Upper lobe of right lung (tissue), 1 donor: ENCODE results near the gene NUP214. TPM values are rescaled to one million over a fixed set of nuclear protein-coding genes. Genes with fewer than 3 reads are reported as not detected.
"Not testable (repeated sequence)": the region's sequence is repeated elsewhere in the genome, so short reads cannot be mapped to it uniquely, and the experiment has no call there.

Experiments
- ATAC-seq: fragments of 200-7000 bp; cut with Tn5 transposase; one replicate; pipeline ENCODE4 v1.9.1; 2020; ENCODE audit warnings: mild to moderate bottlenecking, moderate library complexity
- DNase-seq: peaks from one replicate; pipeline ENCODE4 v3.0.0-alpha.2; 2020
- H3K27ac ChIP-seq: fragments of 200-600 bp; one replicate; pipeline ENCODE4 v1.8.0; 2022
- H3K27me3 ChIP-seq: fragments of 200-600 bp; one replicate; pipeline ENCODE4 v1.8.0; 2022; ENCODE audit warnings: mild to moderate bottlenecking
- H3K36me3 ChIP-seq: fragments of 200-600 bp; one replicate; pipeline ENCODE4 v1.8.0; 2022
- H3K4me1 ChIP-seq: fragments of 200-600 bp; one replicate; pipeline ENCODE4 v1.8.0; 2022
- H3K4me3 ChIP-seq: fragments of 200-600 bp; one replicate; pipeline ENCODE4 v1.8.0; 2022; ENCODE audit warnings: mild to moderate bottlenecking
- H3K9me3 ChIP-seq: fragments of 200-600 bp; one replicate; pipeline ENCODE4 v1.8.0; 2022
- CTCF ChIP-seq: fragments of 200-600 bp; IDR thresholded peaks from one replicate; pipeline ENCODE4 v1.8.0; 2022; ENCODE audit warnings: antibody characterized with exemption
- intact Hi-C: fragments of 100-400 bp; cut with DNase I; formaldehyde crosslinking; loops from one replicate; pipeline ENCODE4 v1.11.0; 2022
- total RNA-seq: library from RNA; stranded (reverse); fragmentation: NEBNext Ultra II Directional; extraction: Animal tissue kit (Norgen Biotek cat#: 25700); gene quantifications from one replicate; pipeline ENCODE4 v1.2.1, GENCODE V29; 2021
- donor health status: DM: no; HTN: yes; CAD: no; lungs with severe emphysema.

The NUP214 gene
- total RNA-seq, 1 donor from 2014 or later: 52.2 TPM

GRCh38 chr9:131237931-131238401, 112.6 kb downstream of the NUP214 start:
- peak; percentile 84 for DNase-seq
- Histone ChIP-seq H3K4me3 (peak overlapping the region; percentile 26), H3K27ac (peak overlapping the region; percentile 68), H3K36me3 (peaks cover 21% of the 10 kb centered on the region), H3K27me3 (no peaks in the 10 kb centered on the region), H3K9me3 (no peaks in the 10 kb centered on the region), H3K4me1 (peaks cover 18% of the 10 kb centered on the region)
- no peak for TF ChIP-seq CTCF
- peak; percentile 87 for ATAC-seq
- intact Hi-C loops: no loop called here

GRCh38 chr9:131238402-131239021, 113.1 kb downstream of the NUP214 start:
- peak overlapping the region; percentile 26 for H3K4me3 ChIP-seq
- peaks cover 18% of the 10 kb centered on the region for H3K4me1 ChIP-seq
- no peak for TF ChIP-seq CTCF
- DNase-seq (no peak), ATAC-seq (no peak)
- H3K36me3 ChIP-seq: peaks cover 15% of the 10 kb centered on the region
- no peaks in the 10 kb centered on the region for H3K9me3 ChIP-seq
- no peaks in the 10 kb centered on the region for H3K27me3 ChIP-seq
- intact Hi-C loops: no loop called here
- peak overlapping the region; percentile 68 for H3K27ac ChIP-seq

- no peak for TF ChIP-seq CTCF
- peaks cover 7% of the 10 kb centered on the region for H3K36me3 ChIP-seq
- intact Hi-C loops: no loop called here
- H3K27ac ChIP-seq: no peak overlapping the region
- H3K4me3 ChIP-seq: no peak overlapping the region
- no peaks in the 10 kb centered on the region for H3K9me3 ChIP-seq
- DNase-seq (no peak), ATAC-seq (no peak)
- no peaks in the 10 kb centered on the region for H3K27me3 ChIP-seq
- peaks cover 18% of the 10 kb centered on the region for H3K4me1 ChIP-seq
Observed at GRCh38 chr9:131239161-131239975, 114.0 kb downstream of the NUP214 start.

GRCh38 chr9:131240047-131240921, 114.9 kb downstream of the NUP214 start:
- intact Hi-C loops: no loop called here
- Histone ChIP-seq H3K27me3 (no peaks in the 10 kb centered on the region), H3K4me3 (no peak overlapping the region), H3K36me3 (no peaks in the 10 kb centered on the region), H3K9me3 (no peaks in the 10 kb centered on the region), H3K4me1 (peaks cover 18% of the 10 kb centered on the region), H3K27ac (no peak overlapping the region)
- DNase-seq (no peak), ATAC-seq (no peak)
- TF ChIP-seq CTCF: no peak

GRCh38 chr9:131244331-131244730, 118.9 kb downstream of the NUP214 start:
- not testable (repeated sequence) for DNase-seq

More at GRCh38 chr9:131244331-131244730, 118.9 kb downstream of the NUP214 start:
- H3K27me3 ChIP-seq, H3K4me1 ChIP-seq, H3K36me3 ChIP-seq, H3K27ac ChIP-seq, H3K4me3 ChIP-seq, intact Hi-C loops, H3K9me3 ChIP-seq, ATAC-seq: not testable (repeated sequence)
